HG03139 (cell line): ENCODE measurements around the gene PEF1.

ENCODE experiments used
- ATAC-seq: cut with Tn5 transposase; IDR thresholded peaks from one replicate; pipeline ENCODE4 v1.9.1; 2021; ENCODE audit not compliant: unreplicated experiment

Gene PEF1

GRCh38 chr1:31655104-31655503 lies 10.4 kb upstream of the PEF1 start:
- no peak for ATAC-seq

GRCh38 chr1:31654474-31654776 lies 9.7 kb upstream of the PEF1 start:
- ATAC-seq, result no peak

GRCh38 chr1:31653717-31654473 lies 9.2 kb upstream of the PEF1 start:
- ATAC-seq, result no peak

- no peak for ATAC-seq
Measured at GRCh38 chr1:31652891-31653499, 8.3 kb upstream of the PEF1 start.

GRCh38 chr1:31651766-31652165 lies 7.1 kb upstream of the PEF1 start:
- no peak for ATAC-seq

GRCh38 chr1:31651089-31651420 lies 6.4 kb upstream of the PEF1 start:
- ATAC-seq, result no peak

GRCh38 chr1:31650161-31651088 lies 5.7 kb upstream of the PEF1 start:
- ATAC-seq, result no peak

GRCh38 chr1:31648641-31649357 lies 4.1 kb upstream of the PEF1 start:
- ATAC-seq, result no peak

- ATAC-seq, result no peak
Measured at GRCh38 chr1:31648190-31648589, 3.5 kb upstream of the PEF1 start.

- no peak for ATAC-seq
Measured at GRCh38 chr1:31647106-31647505, 2.4 kb upstream of the PEF1 start.

GRCh38 chr1:31646259-31646960 lies 1.7 kb upstream of the PEF1 start:
- ATAC-seq, result no peak

GRCh38 chr1:31645274-31645568 lies 545 bp upstream of the PEF1 start:
- no peak for ATAC-seq

- ATAC-seq, result no peak
Measured at GRCh38 chr1:31643976-31644559, 608 bp downstream of the PEF1 start.

GRCh38 chr1:31642897-31643296 lies 1.8 kb downstream of the PEF1 start:
- no peak for ATAC-seq

GRCh38 chr1:31642366-31642765 lies 2.3 kb downstream of the PEF1 start:
- no peak for ATAC-seq

- no peak for ATAC-seq
Measured at GRCh38 chr1:31640964-31641363, 3.7 kb downstream of the PEF1 start.

- no peak for ATAC-seq
Measured at GRCh38 chr1:31640179-31640578, 4.5 kb downstream of the PEF1 start.

- ATAC-seq, result no peak
Measured at GRCh38 chr1:31639543-31639942, 5.1 kb downstream of the PEF1 start.

- no peak for ATAC-seq
Measured at GRCh38 chr1:31637915-31638673, 6.6 kb downstream of the PEF1 start.

- no peak for ATAC-seq
Measured at GRCh38 chr1:31633117-31633516, 11.6 kb downstream of the PEF1 start.
